Nephron progenitor cell (in vitro differentiated cells): ENCODE results near the gene SCRN2.

Source experiments
- DNase-seq: peaks from one replicate; pipeline ENCODE4 v3.0.0; 2021
- H3K27ac Mint-ChIP-seq: 2 replicates; pipeline ENCODE4 v1.8.0; 2021; ENCODE audit warnings: mild to moderate bottlenecking, moderate library complexity, mixed read lengths
- H3K27me3 Mint-ChIP-seq: 2 replicates; pipeline ENCODE4 v1.8.0; 2021; ENCODE audit warnings: mild to moderate bottlenecking, low read depth, mixed read lengths; ENCODE audit not compliant: poor library complexity
- H3K36me3 Mint-ChIP-seq: 2 replicates; pipeline ENCODE4 v1.8.0; 2021; ENCODE audit warnings: low read depth, mixed read lengths
- H3K4me1 Mint-ChIP-seq: 2 replicates; pipeline ENCODE4 v1.8.0; 2021; ENCODE audit warnings: mixed read lengths
- H3K4me3 Mint-ChIP-seq: 2 replicates; pipeline ENCODE4 v1.8.0; 2021; ENCODE audit warnings: mild to moderate bottlenecking, moderate library complexity, mixed read lengths
- H3K9me3 Mint-ChIP-seq: 2 replicates; pipeline ENCODE4 v1.8.0; 2021; ENCODE audit warnings: mild to moderate bottlenecking, moderate library complexity, mixed read lengths
- CTCF ChIP-seq: fragments of 200-600 bp; sonication (generic); IDR thresholded peaks from 2 replicates; pipeline ENCODE4 v1.5.0; 2021; ENCODE audit warnings: antibody characterized with exemption

The SCRN2 gene

GRCh38 chr17:47831003-47831933 is 9.8 kb downstream of the SCRN2 start, which contains the start of the genes LRRC46 and MRPL10:
LRRC46 (plus strand) TSS chr17:47831670; CDS start chr17:47831990, 320 bp downstream.
MRPL10 (minus strand) TSS chr17:47831541; CDS start chr17:47831511, 30 bp downstream.
- DNase-seq, result peak; percentile 91
- Mint-ChIP-seq H3K4me3 (peak within 1 kb of the TSS; percentile 91), H3K27me3 (peaks cover 3% of the 10 kb centered on the region), H3K27ac (peak within 1 kb of the TSS; percentile 46), H3K36me3 (peaks cover 10% of the 10 kb centered on the region), H3K9me3 (no peaks in the 10 kb centered on the region), H3K4me1 (peaks cover 32% of the 10 kb centered on the region)
- peak; percentile 16 for TF ChIP-seq CTCF

- Mint-ChIP-seq H3K27ac (peak overlapping the region; percentile 46), H3K9me3 (no peaks in the 10 kb centered on the region), H3K27me3 (peaks cover 3% of the 10 kb centered on the region), H3K36me3 (peaks cover 15% of the 10 kb centered on the region), H3K4me3 (peak overlapping the region; percentile 91), H3K4me1 (peaks cover 32% of the 10 kb centered on the region)
- TF ChIP-seq CTCF, result no peak
- DNase-seq, result no peak
These were observed 10.6 kb downstream of the SCRN2 start for GRCh38 chr17:47830396-47831002.

GRCh38 chr17:47829870-47830269 is 11.2 kb downstream of the SCRN2 start:
- Mint-ChIP-seq H3K4me3 (peak overlapping the region; percentile 91), H3K36me3 (peaks cover 20% of the 10 kb centered on the region), H3K27ac (peak overlapping the region; percentile 17), H3K9me3 (no peaks in the 10 kb centered on the region), H3K27me3 (peaks cover 3% of the 10 kb centered on the region), H3K4me1 (peaks cover 32% of the 10 kb centered on the region)
- TF ChIP-seq CTCF, result no peak
- DNase-seq, result no peak

GRCh38 chr17:47823519-47823918 is 17.6 kb downstream of the SCRN2 start:
- Mint-ChIP-seq H3K36me3 (peaks cover 30% of the 10 kb centered on the region), H3K4me1 (peaks cover 24% of the 10 kb centered on the region), H3K27ac (no peak overlapping the region), H3K4me3 (no peak overlapping the region), H3K9me3 (no peaks in the 10 kb centered on the region), H3K27me3 (peaks cover 10% of the 10 kb centered on the region)
- TF ChIP-seq CTCF, result no peak
- no peak for DNase-seq

- H3K27me3 Mint-ChIP-seq, result peaks cover 6% of the 10 kb centered on the region
- peak overlapping the region; percentile 59 for H3K27ac Mint-ChIP-seq
- no peaks in the 10 kb centered on the region for H3K9me3 Mint-ChIP-seq
- no peak for DNase-seq
- H3K4me3 Mint-ChIP-seq, result peak overlapping the region; percentile 23
- H3K36me3 Mint-ChIP-seq, result peaks cover 26% of the 10 kb centered on the region
- H3K4me1 Mint-ChIP-seq, result peaks cover 24% of the 10 kb centered on the region
- TF ChIP-seq CTCF, result no peak
These were observed 18.3 kb downstream of the SCRN2 start for GRCh38 chr17:47822785-47823184.
